Measurements from ENCODE around the gene ANGEL2. TPM values are rescaled to one million over a fixed set of nuclear protein-coding genes. Genes with fewer than 3 reads are reported as not detected.

The ANGEL2 gene
- total RNA-seq, 1 experiment from 2014 or later: 58.1 TPM

GRCh38 chr1:212951947-212952640 is 63.6 kb downstream of the ANGEL2 start:
- no peak for DNase-seq (ENCODE audit: low read depth)

GRCh38 chr1:212951126-212951946 is 64.3 kb downstream of the ANGEL2 start:
- DNase-seq (ENCODE audit: low read depth): no peak

- DNase-seq (ENCODE audit: low read depth): peak; percentile 79
Measured at GRCh38 chr1:212950243-212951125, 65.2 kb downstream of the ANGEL2 start, which contains the start of gene VASH2. Gene VASH2, plus strand, starts transcription at chr1:212950541. Its CDS starts 1,002 bp downstream, at chr1:212951543.

- peak; percentile 21 for DNase-seq (ENCODE audit: low read depth)
Measured at GRCh38 chr1:212949771-212950170, 65.9 kb downstream of the ANGEL2 start.

- DNase-seq (ENCODE audit: low read depth): no peak
Measured at GRCh38 chr1:212946872-212947271, 68.8 kb downstream of the ANGEL2 start.

GRCh38 chr1:212945463-212946160 is 70.1 kb downstream of the ANGEL2 start:
- DNase-seq (ENCODE audit: low read depth): no peak

GRCh38 chr1:212945056-212945455 is 70.6 kb downstream of the ANGEL2 start:
- DNase-seq (ENCODE audit: low read depth): no peak

- no peak for DNase-seq (ENCODE audit: low read depth)
Measured at GRCh38 chr1:212944229-212944901, 71.3 kb downstream of the ANGEL2 start.

- DNase-seq (ENCODE audit: low read depth): no peak
Measured at GRCh38 chr1:212943393-212943710, 72.3 kb downstream of the ANGEL2 start.

GRCh38 chr1:212942679-212943392 is 72.8 kb downstream of the ANGEL2 start:
- DNase-seq (ENCODE audit: low read depth): no peak

Other genes with a start within 250 kb of the ANGEL2 start
- gene NSL1, start 224.1 kb downstream of the ANGEL2 start, total RNA-seq (2014; rRNA removed): 36.2 and 55.0 TPM in 2 replicates
- gene TATDN3, start 224.0 kb downstream of the ANGEL2 start, total RNA-seq (2014; rRNA removed): 19.1 and 24.1 TPM in 2 replicates
- gene SPATA45, start 168.2 kb downstream of the ANGEL2 start, total RNA-seq (2014; rRNA removed): not detected in 2 replicates
- 4.5 and 6.0 TPM in 2 replicates for gene FLVCR1, start 157.6 kb downstream of the ANGEL2 start, total RNA-seq (2014; rRNA removed)
- 1.7 and 3.3 TPM in 2 replicates for gene VASH2, start 65.3 kb downstream of the ANGEL2 start, total RNA-seq (2014; rRNA removed)
- gene RPS6KC1, start 35.4 kb upstream of the ANGEL2 start, total RNA-seq (2014; rRNA removed): 21.6 and 24.3 TPM in 2 replicates